A549 (cell line): ENCODE data around the gene NUMB. TPM values are rescaled to one million over a fixed set of nuclear protein-coding genes. Genes with fewer than 3 reads are reported as not detected.
A peak's percentile ranks its signal among the peaks of the same experiment; 100 is the strongest.

ENCODE experiments used
- ATAC-seq, 2 experiments: fragments of 200-7000 bp in 1 of 2; fragments of >200 bp in 1 of 2; cut with Nextera tagmentation in 1 of 2; cut with Tn5 transposase in 1 of 2; 3 replicates each; pipeline versions ENCODE4 v1.8.0 to v1.9.1; 2018 to 2020; ENCODE audit warnings: mild to moderate bottlenecking in 1 of 2, moderate library complexity in 1 of 2
- CTCF ChIA-PET: fragments of 300-600 bp; sonication (Branson Sonifier 250); formaldehyde crosslinking; extraction: SDS; loops from one replicate; lab custom pipeline; 2021; ENCODE audit warnings: antibody characterized with exemption, inconsistent platforms; lab: Yijun Ruan, JAX
- POLR2A ChIA-PET: fragments of 350-600 bp; formaldehyde crosslinking; extraction: SDS; loops from one replicate; lab custom pipeline; 2021; ENCODE audit warnings: antibody characterized with exemption, inconsistent platforms; lab: Yijun Ruan, JAX
- DNase-seq, 2 experiments: peaks; one replicate each; pipeline versions ENCODE4 v3.0.0 to v3.0.0-alpha.2; 2011 to 2016; ENCODE audit warnings: low read depth in 1 of 2, low spot score in 1 of 2
- FAIRE-seq: peaks from 2 replicates; lab custom pipeline; 2011; peaks lifted over from hg19 to GRCh38; lab: Jason Lieb, UNC
- H3K27ac ChIP-seq, 2 experiments: fragments of >200 bp; sonication (Bioruptor Twin); formaldehyde crosslinking; 3 replicates each; pipeline ENCODE4 v1.5.1; 2016 to 2017
- H3K4me1 ChIP-seq: fragments of >200 bp; sonication (Bioruptor Twin); formaldehyde crosslinking; 3 replicates; pipeline ENCODE4 v1.6.1; 2016
- H3K4me2 ChIP-seq: fragments of >200 bp; sonication (Bioruptor Twin); formaldehyde crosslinking; 3 replicates; pipeline ENCODE4 v1.6.1; 2016
- H3K4me3 ChIP-seq: fragments of >200 bp; sonication (Bioruptor Twin); formaldehyde crosslinking; 3 replicates; pipeline ENCODE4 v1.5.1; 2016
- H3K9me3 ChIP-seq: fragments of >200 bp; sonication (Bioruptor Twin); formaldehyde crosslinking; 3 replicates; pipeline ENCODE4 v1.6.1; 2016
- CBX2 ChIP-seq: fragments of 200-600 bp; sonication (generic); IDR thresholded peaks from 2 replicates; pipeline ENCODE4 v1.6.1; 2016; ENCODE audit warnings: low read depth, mild to moderate bottlenecking, borderline replicate concordance
- CBX8 ChIP-seq: fragments of 200-600 bp; sonication (generic); IDR thresholded peaks from 2 replicates; pipeline ENCODE4 v1.6.1; 2016
- CEBPB ChIP-seq, 2 experiments: fragments of >200 bp in 1 of 2; sonication (Bioruptor Twin) in 1 of 2; formaldehyde crosslinking in 1 of 2; IDR thresholded peaks; 2 replicates each; pipeline ENCODE4 v1.6.1; 2012 to 2016
- CHD4 ChIP-seq: fragments of 200-600 bp; sonication (generic); IDR thresholded peaks from 2 replicates; pipeline ENCODE4 v1.6.1; 2016; ENCODE audit warnings: antibody characterized with exemption, mild to moderate bottlenecking, borderline replicate concordance
- ELK1 ChIP-seq: fragments of 150-350 bp; IDR thresholded peaks from 2 replicates; pipeline ENCODE4 v1.6.1; 2014; ENCODE audit warnings: low read depth, mild to moderate bottlenecking, low read length
- FOSL2 ChIP-seq, 2 experiments: fragments of 450-650 bp in 1 of 2; fragments of >200 bp in 1 of 2; sonication (Bioruptor Twin) in 1 of 2; formaldehyde crosslinking; IDR thresholded peaks; 2 replicates each; pipeline versions ENCODE4 v1.5.0 to v1.6.1; 2016 to 2020; ENCODE audit warnings: mild to moderate bottlenecking in 1 of 2, moderate library complexity in 1 of 2
- HEYL ChIP-seq: fragments of 250-450 bp; sonication (Bioruptor Pico); IDR thresholded peaks from 2 replicates; pipeline ENCODE4 v1.8.0; 2021; ENCODE audit warnings: mild to moderate bottlenecking, moderate library complexity
- HOXA7 ChIP-seq: fragments of 250-450 bp; sonication (Bioruptor Pico); IDR thresholded peaks from 2 replicates; pipeline ENCODE4 v1.5.0; 2020; ENCODE audit warnings: mild to moderate bottlenecking, moderate library complexity
- HOXB13 ChIP-seq: fragments of 250-450 bp; sonication (Bioruptor Pico); IDR thresholded peaks from 2 replicates; pipeline ENCODE4 v1.5.0; 2020; ENCODE audit warnings: low read depth, mild to moderate bottlenecking, moderate library complexity
- HOXB5 ChIP-seq: fragments of 250-450 bp; sonication (Bioruptor Pico); IDR thresholded peaks from 2 replicates; pipeline ENCODE4 v1.5.0; 2020; ENCODE audit warnings: mild to moderate bottlenecking, moderate library complexity
- JUNB ChIP-seq: fragments of >200 bp; sonication (Bioruptor Twin); formaldehyde crosslinking; IDR thresholded peaks from 2 replicates; pipeline ENCODE4 v1.6.1; 2016
- KDM5A ChIP-seq: fragments of 200-600 bp; sonication (generic); IDR thresholded peaks from 2 replicates; pipeline ENCODE4 v1.6.1; 2016; ENCODE audit warnings: antibody characterized with exemption, mild to moderate bottlenecking
- MAFK ChIP-seq: fragments of 450-650 bp; IDR thresholded peaks from 2 replicates; pipeline ENCODE4 v1.6.1; 2014; ENCODE audit not compliant: partially characterized antibody
- MAZ ChIP-seq: fragments of 150-350 bp; IDR thresholded peaks from 2 replicates; pipeline ENCODE4 v1.6.1; 2014; ENCODE audit warnings: antibody characterized with exemption, low read depth, low read length, borderline replicate concordance
- NFE2L2 ChIP-seq: fragments of 150-350 bp; conservative IDR thresholded peaks from 2 replicates; pipeline ENCODE4 v1.6.1; 2014; ENCODE audit warnings: low read length
- NPAS2 ChIP-seq: fragments of 250-450 bp; sonication (Bioruptor Pico); IDR thresholded peaks from 2 replicates; pipeline ENCODE4 v1.8.0; 2022; ENCODE audit warnings: mild to moderate bottlenecking, moderate library complexity, borderline replicate concordance
- PHF8 ChIP-seq: fragments of 200-600 bp; sonication (generic); IDR thresholded peaks from 2 replicates; pipeline ENCODE4 v1.6.1; 2016; ENCODE audit warnings: low read depth, mild to moderate bottlenecking, antibody characterized with exemption, moderate library complexity, borderline replicate concordance
- POLR2A ChIP-seq: IDR thresholded peaks from 2 replicates; pipeline ENCODE4 v1.6.1; 2012; ENCODE audit warnings: mild to moderate bottlenecking, low read length
- POLR2AphosphoS2 ChIP-seq: conservative IDR thresholded peaks from 2 replicates; pipeline ENCODE4 v1.6.1; 2012; ENCODE audit warnings: low read length, improper control_type of control experiment, inconsistent platforms
- RARB ChIP-seq: fragments of 250-450 bp; sonication (Bioruptor Pico); IDR thresholded peaks from 2 replicates; pipeline ENCODE4 v1.8.0; 2021; ENCODE audit warnings: mild to moderate bottlenecking, moderate library complexity
- REST ChIP-seq: fragments of 200-600 bp; sonication (generic); IDR thresholded peaks from 2 replicates; pipeline ENCODE4 v1.6.1; 2016; ENCODE audit warnings: antibody characterized with exemption, mild to moderate bottlenecking, moderate library complexity
- SMC3 ChIP-seq: fragments of >200 bp; sonication (Bioruptor Twin); formaldehyde crosslinking; IDR thresholded peaks from 3 replicates; pipeline ENCODE4 v1.6.1; 2018; ENCODE audit warnings: inconsistent platforms
- SREBF2 ChIP-seq: fragments of 450-650 bp; IDR thresholded peaks from 2 replicates; pipeline ENCODE4 v1.6.1; 2014; ENCODE audit warnings: mild to moderate bottlenecking, moderate library complexity
- TFCP2L1 ChIP-seq: fragments of 250-450 bp; sonication (Bioruptor Pico); IDR thresholded peaks from 2 replicates; pipeline ENCODE4 v1.5.0; 2021; ENCODE audit warnings: mild to moderate bottlenecking
- TP53 ChIP-seq: fragments of 250-450 bp; sonication (Bioruptor Pico); IDR thresholded peaks from 2 replicates; pipeline ENCODE4 v1.5.0; 2021; ENCODE audit warnings: mild to moderate bottlenecking, moderate library complexity
- WGBS: methylation state at CpG from one replicate; pipeline ENCODE4 v1.1.6; 2017; ENCODE audit errors: missing lambda C conversion rate; 5-methylcytosine and 5-hydroxymethylcytosine counted together
- polyA plus RNA-seq, 4 experiments: library from polyadenylated mRNA; depleted of rRNA in 3 of 4; stranded (reverse); fragments of >200 nt; fragmentation: RNase III in 1 of 4; extraction: RNeasy Plus Mini Kit Qiagen cat#74134 plus additional on column Dnase treatment in 1 of 4; gene quantifications; 2 replicates in 3 of 4; 3 replicates in 1 of 4; pipeline ENCODE4 v1.2.3, GENCODE V29; 2011 to 2017
- TF ChIP-seq, protein P1 (sequence below): IDR thresholded peaks from 2 replicates; pipeline ENCODE4 v1.6.1; 2012; ENCODE audit warnings: low read depth, borderline replicate concordance
- TF ChIP-seq, protein P2 (sequence below): fragments of 450-650 bp; IDR thresholded peaks from 2 replicates; pipeline ENCODE4 v1.6.1; 2014; ENCODE audit warnings: antibody characterized with exemption
- TF ChIP-seq, protein P3 (sequence below): IDR thresholded peaks from 2 replicates; pipeline ENCODE4 v1.6.1; 2012

The NUMB gene
- polyA plus RNA-seq, 2 of the 4 experiments (the other 2 are of a cell fraction), result 40.8 to 151 TPM

GRCh38 chr14:73376585-73376984, 81.8 kb downstream of the NUMB start:
- no peak overlapping the region for H3K4me2 ChIP-seq
- no peak for DNase-seq
- ATAC-seq, result no peak

GRCh38 chr14:73375861-73376260, 82.5 kb downstream of the NUMB start:
- POLR2A ChIA-PET, result no interaction called here
- Histone ChIP-seq H3K27ac (no peak overlapping the region), H3K4me1 (no peaks in the 10 kb centered on the region), H3K9me3 (no peaks in the 10 kb centered on the region), H3K4me3 (no peak overlapping the region), H3K4me2 (no peak overlapping the region)
- peak; percentile 70 for FAIRE-seq
- CTCF ChIA-PET, result interaction anchor here (0.7 kb wide), 1 partner anchor 255 kb away, joined by 3 read pairs; no protein-coding TSS in a partner anchor
- WGBS, result 94% methylated on average over 1 of the region's 1 CpG
- no peak for DNase-seq
- no peak for ATAC-seq
- TF ChIP-seq TFCP2L1 (CRISPR knock-in tag), result no peak
- no peak for TF ChIP-seq PHF8
- no peak for TF ChIP-seq CHD4
- no peak for TF ChIP-seq CEBPB (IDR thresholded peaks at IDR 0.05)
- TF ChIP-seq HOXB13 (CRISPR knock-in tag), result no peak
- TF ChIP-seq, protein P1, sequence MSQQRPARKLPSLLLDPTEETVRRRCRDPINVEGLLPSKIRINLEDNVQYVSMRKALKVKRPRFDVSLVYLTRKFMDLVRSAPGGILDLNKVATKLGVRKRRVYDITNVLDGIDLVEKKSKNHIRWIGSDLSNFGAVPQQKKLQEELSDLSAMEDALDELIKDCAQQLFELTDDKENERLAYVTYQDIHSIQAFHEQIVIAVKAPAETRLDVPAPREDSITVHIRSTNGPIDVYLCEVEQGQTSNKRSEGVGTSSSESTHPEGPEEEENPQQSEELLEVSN, result no peak
- TF ChIP-seq HOXB5 (CRISPR knock-in tag), result no peak
- no peak for TF ChIP-seq NPAS2 (CRISPR knock-in tag)
- no peak for TF ChIP-seq SREBF2
- no peak for TF ChIP-seq JUNB
- no peak for TF ChIP-seq KDM5A
- TF ChIP-seq TP53, result no peak
- TF ChIP-seq NFE2L2, result no peak
- TF ChIP-seq MAFK, result no peak
- TF ChIP-seq, protein P2, sequence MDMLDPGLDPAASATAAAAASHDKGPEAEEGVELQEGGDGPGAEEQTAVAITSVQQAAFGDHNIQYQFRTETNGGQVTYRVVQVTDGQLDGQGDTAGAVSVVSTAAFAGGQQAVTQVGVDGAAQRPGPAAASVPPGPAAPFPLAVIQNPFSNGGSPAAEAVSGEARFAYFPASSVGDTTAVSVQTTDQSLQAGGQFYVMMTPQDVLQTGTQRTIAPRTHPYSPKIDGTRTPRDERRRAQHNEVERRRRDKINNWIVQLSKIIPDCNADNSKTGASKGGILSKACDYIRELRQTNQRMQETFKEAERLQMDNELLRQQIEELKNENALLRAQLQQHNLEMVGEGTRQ, result no peak

More at GRCh38 chr14:73376585-73376984, 81.8 kb downstream of the NUMB start:
- H3K4me3 ChIP-seq, result no peak overlapping the region
- ChIA-PET POLR2A (no interaction called here), CTCF (interaction anchor here (0.9 kb wide), 1 partner anchor 13 kb away, joined by 3 read pairs; no protein-coding TSS in a partner anchor)
- 0 out of 3 replicates have a peak, but pooled peaks cover 2% of the 10 kb centered on the region for H3K4me1 ChIP-seq
- TF ChIP-seq FOSL2 (IDR thresholded peaks at IDR 0.05) (no peak), FOSL2 (CRISPR knock-in tag; IDR thresholded peaks at IDR 0.05) (no peak), ELK1 (no peak), POLR2AphosphoS2 (no peak), SMC3 (no peak), TP53 (no peak), NFE2L2 (no peak), RARB (CRISPR knock-in tag) (no peak), CBX8 (no peak), POLR2A (no peak), HOXB5 (CRISPR knock-in tag) (no peak), HEYL (CRISPR knock-in tag) (no peak), HOXA7 (no peak), REST (no peak), KDM5A (no peak), CBX2 (no peak), MAZ (no peak)
- TF ChIP-seq, protein P3, sequence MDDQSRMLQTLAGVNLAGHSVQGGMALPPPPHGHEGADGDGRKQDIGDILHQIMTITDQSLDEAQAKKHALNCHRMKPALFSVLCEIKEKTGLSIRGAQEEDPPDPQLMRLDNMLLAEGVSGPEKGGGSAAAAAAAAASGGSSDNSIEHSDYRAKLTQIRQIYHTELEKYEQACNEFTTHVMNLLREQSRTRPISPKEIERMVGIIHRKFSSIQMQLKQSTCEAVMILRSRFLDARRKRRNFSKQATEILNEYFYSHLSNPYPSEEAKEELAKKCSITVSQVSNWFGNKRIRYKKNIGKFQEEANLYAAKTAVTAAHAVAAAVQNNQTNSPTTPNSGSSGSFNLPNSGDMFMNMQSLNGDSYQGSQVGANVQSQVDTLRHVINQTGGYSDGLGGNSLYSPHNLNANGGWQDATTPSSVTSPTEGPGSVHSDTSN, result no peak
- H3K9me3 ChIP-seq, result no peaks in the 10 kb centered on the region
- no peak for FAIRE-seq
- no peak overlapping the region for H3K27ac ChIP-seq
